Measurements from ENCODE around the gene SLC39A12. TPM values are rescaled to one million over a fixed set of nuclear protein-coding genes. Genes with fewer than 3 reads are reported as not detected.
A peak's percentile ranks its signal among the peaks of the same experiment; 100 is the strongest.

Gene SLC39A12
- under 1 TPM; under 0.01 to 0.88 (median 0.16) TPM for total RNA-seq

GRCh38 chr10:17951868-17952371 is at the start of gene SLC39A12:
TSS of gene SLC39A12 (plus strand) at chr10:17951918. CDS start at chr10:17953277, 1,359 bp downstream.
- H3K27me3 ChIP-seq: no peaks in the 10 kb centered on the region
- H3K9me3 ChIP-seq: no peaks in the 10 kb centered on the region
- H3K4me3 ChIP-seq: no peak within 1 kb of the TSS
- TF ChIP-seq POLR2AphosphoS5 (IDR thresholded peaks at IDR 0.05) (no peak), POLR2A (IDR thresholded peaks at IDR 0.05) (no peak), CTCF (IDR thresholded peaks at IDR 0.05) (no peak)
- intact Hi-C loops (cut with DNase I; ENCODE audit: low total_unique reads): no loop called here
- no peak within 1 kb of the TSS for H3K27ac ChIP-seq
- no peaks in the 10 kb centered on the region for H3K4me1 ChIP-seq
- H3K36me3 ChIP-seq: no peaks in the 10 kb centered on the region
- DNase-seq (ENCODE audit: low spot score in 2 of 2): no peak

GRCh38 chr10:17904564-17904963 is 47.2 kb upstream of the SLC39A12 start:
- intact Hi-C loops (cut with DNase I; ENCODE audit: low total_unique reads): no loop called here
- Histone ChIP-seq H3K27me3 (no peaks in the 10 kb centered on the region), H3K27ac (no peak overlapping the region), H3K36me3 (no peaks in the 10 kb centered on the region), H3K4me3 (no peak overlapping the region), H3K9me3 (no peaks in the 10 kb centered on the region), H3K4me1 (no peaks in the 10 kb centered on the region)
- no peak for TF ChIP-seq POLR2A (IDR thresholded peaks at IDR 0.05)
- TF ChIP-seq POLR2AphosphoS5 (IDR thresholded peaks at IDR 0.05): no peak
- no peak for TF ChIP-seq CTCF (IDR thresholded peaks at IDR 0.05)
- no peak for DNase-seq (ENCODE audit: low spot score in 2 of 2)

GRCh38 chr10:17905491-17905890 is 46.2 kb upstream of the SLC39A12 start:
- H3K27me3 ChIP-seq: no peaks in the 10 kb centered on the region
- intact Hi-C loops (cut with DNase I; ENCODE audit: low total_unique reads): no loop called here

GRCh38 chr10:17906002-17906401 is 45.7 kb upstream of the SLC39A12 start:
- no peak for DNase-seq (ENCODE audit: low spot score in 2 of 2)
- no peak overlapping the region for H3K4me3 ChIP-seq
- no peaks in the 10 kb centered on the region for H3K36me3 ChIP-seq
- TF ChIP-seq POLR2AphosphoS5 (IDR thresholded peaks at IDR 0.05): no peak
- intact Hi-C loops (cut with DNase I; ENCODE audit: low total_unique reads): no loop called here
- H3K4me1 ChIP-seq: no peaks in the 10 kb centered on the region
- no peak overlapping the region for H3K27ac ChIP-seq
- no peaks in the 10 kb centered on the region for H3K9me3 ChIP-seq
- no peaks in the 10 kb centered on the region for H3K27me3 ChIP-seq

More at GRCh38 chr10:17905491-17905890, 46.2 kb upstream of the SLC39A12 start:
- Histone ChIP-seq H3K4me1 (no peaks in the 10 kb centered on the region), H3K9me3 (no peaks in the 10 kb centered on the region), H3K4me3 (no peak overlapping the region), H3K27ac (no peak overlapping the region), H3K36me3 (no peaks in the 10 kb centered on the region)
- TF ChIP-seq POLR2AphosphoS5 (IDR thresholded peaks at IDR 0.05): no peak
- no peak for DNase-seq (ENCODE audit: low spot score in 2 of 2)

GRCh38 chr10:17907641-17908040 is 44.1 kb upstream of the SLC39A12 start:
- TF ChIP-seq POLR2AphosphoS5 (IDR thresholded peaks at IDR 0.05) (no peak), CTCF (IDR thresholded peaks at IDR 0.05) (no peak), POLR2A (IDR thresholded peaks at IDR 0.05) (no peak)
- Histone ChIP-seq H3K4me3 (no peak overlapping the region), H3K27ac (no peak overlapping the region), H3K36me3 (no peaks in the 10 kb centered on the region), H3K4me1 (no peaks in the 10 kb centered on the region), H3K27me3 (no peaks in the 10 kb centered on the region), H3K9me3 (no peaks in the 10 kb centered on the region)
- DNase-seq (ENCODE audit: low spot score in 2 of 2): no peak
- intact Hi-C loops (cut with DNase I; ENCODE audit: low total_unique reads): no loop called here

GRCh38 chr10:17910125-17910789 is 41.5 kb upstream of the SLC39A12 start:
- no peaks in the 10 kb centered on the region for H3K9me3 ChIP-seq
- intact Hi-C loops (cut with DNase I; ENCODE audit: low total_unique reads): no loop called here
- H3K4me3 ChIP-seq: no peak overlapping the region
- no peak for DNase-seq (ENCODE audit: low spot score in 2 of 2)
- no peaks in the 10 kb centered on the region for H3K36me3 ChIP-seq
- H3K27me3 ChIP-seq: no peaks in the 10 kb centered on the region
- no peaks in the 10 kb centered on the region for H3K4me1 ChIP-seq
- no peak for TF ChIP-seq POLR2A (IDR thresholded peaks at IDR 0.05)
- TF ChIP-seq CTCF (IDR thresholded peaks at IDR 0.05): peak in 2 of 3 donors; percentile 28 to 30
- no peak for TF ChIP-seq POLR2AphosphoS5 (IDR thresholded peaks at IDR 0.05)
- no peak overlapping the region for H3K27ac ChIP-seq

All from breast epithelium (tissue), 4 donors.